Measurements from ENCODE around the gene ATP5F1D. TPM values are rescaled to one million over a fixed set of nuclear protein-coding genes. Genes with fewer than 3 reads are reported as not detected.
"Not testable (repeated sequence)": the region's sequence is repeated elsewhere in the genome, so short reads cannot be mapped to it uniquely, and the experiment has no call there.

The ATP5F1D gene
- total RNA-seq, 1 experiment from 2014 or later, result 17.9 TPM

DNA sequence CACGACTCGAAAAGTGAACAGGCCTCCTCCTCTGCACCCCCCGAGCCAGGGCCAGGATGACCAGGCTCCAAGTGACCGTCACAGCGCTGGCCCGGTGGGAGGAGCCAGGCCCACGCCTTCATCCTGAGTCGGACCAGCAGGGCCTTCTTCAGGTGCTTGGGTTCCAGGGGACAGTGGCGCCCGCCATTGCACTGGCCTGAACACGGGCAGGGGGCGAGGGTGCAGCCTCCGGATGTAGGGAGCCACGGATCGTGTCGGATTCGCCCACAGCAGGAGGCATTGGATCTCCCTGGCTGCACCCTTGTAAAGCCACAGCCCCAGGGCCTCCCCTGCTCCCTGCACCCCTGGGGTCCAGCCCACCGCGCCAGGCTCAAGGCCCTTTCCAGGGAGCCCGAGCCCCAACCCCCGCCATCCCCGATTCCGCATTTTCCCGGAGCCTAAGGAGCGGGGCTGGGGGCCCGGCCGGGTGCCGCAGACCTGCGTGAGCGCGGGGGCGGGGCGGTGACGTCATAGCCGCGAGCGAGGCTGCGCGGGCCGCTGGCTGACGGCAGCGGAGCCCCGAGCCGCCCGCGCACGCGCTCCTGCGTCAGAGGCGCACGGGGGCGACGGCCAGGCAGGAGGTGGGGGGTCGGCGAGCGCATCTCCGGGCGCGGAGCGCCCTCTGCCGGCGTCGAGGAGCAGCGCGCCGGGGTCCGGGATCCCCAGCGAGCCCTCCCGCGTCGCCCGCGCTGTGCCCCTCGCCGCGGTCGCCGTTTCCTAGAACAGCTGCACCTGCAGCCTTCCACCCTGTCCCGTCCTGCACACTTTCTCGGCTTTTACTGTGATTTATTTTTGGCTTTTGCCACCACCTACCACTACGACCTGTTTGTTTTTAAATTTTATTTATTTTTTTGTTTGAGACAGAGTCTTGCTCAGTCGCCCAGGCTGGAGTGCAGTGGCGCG lies 1.5 kb upstream of the ATP5F1D start:
- in situ Hi-C loops (cut with HindIII; ENCODE audit: low pct_unique_long_range_greater_than_20kb, low sequenced_read_pairs), result no loop called here
- DNase-seq (ENCODE audit: low read depth), result peak; percentile 59

- in situ Hi-C loops (cut with HindIII; ENCODE audit: low pct_unique_long_range_greater_than_20kb, low sequenced_read_pairs), result no loop called here
- DNase-seq (ENCODE audit: low read depth), result no peak
Measured at GRCh38 chr19:1240925-1241324, 626 bp upstream of the ATP5F1D start.

DNA sequence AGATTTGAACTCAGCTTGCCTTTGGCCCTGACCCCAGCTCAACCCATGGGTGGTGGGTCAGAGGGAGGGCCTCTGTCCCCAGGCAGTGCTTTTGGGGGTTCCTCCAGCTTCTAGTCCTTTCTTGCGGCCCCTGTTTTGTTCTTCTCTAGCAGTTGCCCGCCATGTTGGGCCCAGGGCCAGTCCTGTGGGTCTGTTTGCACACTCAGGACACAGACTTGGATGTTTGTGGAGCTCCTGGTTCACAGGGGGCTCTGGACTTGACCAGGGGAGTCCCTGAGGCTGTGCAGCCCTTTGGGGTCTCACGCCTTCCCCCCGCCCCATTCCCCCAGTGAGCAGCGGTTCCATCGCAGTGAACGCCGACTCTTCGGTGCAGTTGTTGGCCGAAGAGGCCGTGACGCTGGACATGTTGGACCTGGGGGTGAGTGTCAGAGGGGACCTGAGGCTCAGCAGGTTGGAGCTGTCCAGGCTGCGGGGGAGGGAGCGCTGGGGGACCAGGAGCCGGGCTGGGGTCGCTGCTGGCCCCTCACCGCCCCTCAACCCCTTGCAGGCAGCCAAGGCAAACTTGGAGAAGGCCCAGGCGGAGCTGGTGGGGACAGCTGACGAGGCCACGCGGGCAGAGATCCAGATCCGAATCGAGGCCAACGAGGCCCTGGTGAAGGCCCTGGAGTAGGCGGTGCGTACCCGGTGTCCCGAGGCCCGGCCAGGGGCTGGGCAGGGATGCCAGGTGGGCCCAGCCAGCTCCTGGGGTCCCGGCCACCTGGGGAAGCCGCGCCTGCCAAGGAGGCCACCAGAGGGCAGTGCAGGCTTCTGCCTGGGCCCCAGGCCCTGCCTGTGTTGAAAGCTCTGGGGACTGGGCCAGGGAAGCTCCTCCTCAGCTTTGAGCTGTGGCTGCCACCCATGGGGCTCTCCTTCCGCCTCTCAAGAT lies 2.5 kb downstream of the ATP5F1D start:
- peak; percentile 63 for DNase-seq (ENCODE audit: low read depth)
- in situ Hi-C loops (cut with HindIII; ENCODE audit: low pct_unique_long_range_greater_than_20kb, low sequenced_read_pairs), result no loop called here

DNA sequence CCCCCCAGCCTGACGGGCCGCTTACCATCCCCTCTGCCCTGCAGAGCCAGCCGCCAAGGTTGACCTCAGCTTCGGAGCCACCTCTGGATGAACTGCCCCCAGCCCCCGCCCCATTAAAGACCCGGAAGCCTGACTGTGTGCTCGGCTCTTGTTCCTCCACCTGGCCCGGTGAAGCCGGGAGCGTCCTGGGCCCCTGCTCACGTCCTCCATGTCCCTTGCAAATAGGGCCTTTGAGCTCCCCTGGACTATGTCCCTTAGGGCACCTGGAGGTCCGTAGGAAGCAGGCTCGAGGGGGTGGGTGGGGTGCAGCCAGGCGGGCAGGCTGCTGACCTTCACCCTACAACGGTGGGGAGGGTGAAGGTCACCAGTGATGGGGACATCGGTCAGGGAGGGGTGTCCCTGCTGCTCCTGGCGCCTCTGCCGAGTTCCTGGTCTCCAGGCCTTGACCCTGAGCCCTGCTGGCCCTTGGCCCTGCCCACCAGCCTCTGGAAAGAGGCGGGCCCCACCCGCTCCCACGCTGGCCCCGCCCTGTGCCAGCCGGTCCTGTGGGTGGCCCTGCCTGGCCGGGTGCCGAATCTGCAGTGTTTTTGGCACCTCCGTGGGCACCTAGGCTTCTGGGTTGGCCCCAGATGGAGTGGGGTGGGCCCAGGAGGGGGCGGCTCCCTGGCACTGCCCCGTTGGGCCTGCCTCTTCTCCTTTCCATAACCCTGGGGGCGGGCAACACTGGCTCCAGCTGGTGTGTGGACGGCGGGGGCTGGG lies 3.3 kb downstream of the ATP5F1D start:
- peak; percentile 46 for DNase-seq (ENCODE audit: low read depth)
- in situ Hi-C loops (cut with HindIII; ENCODE audit: low pct_unique_long_range_greater_than_20kb, low sequenced_read_pairs), result no loop called here

DNA sequence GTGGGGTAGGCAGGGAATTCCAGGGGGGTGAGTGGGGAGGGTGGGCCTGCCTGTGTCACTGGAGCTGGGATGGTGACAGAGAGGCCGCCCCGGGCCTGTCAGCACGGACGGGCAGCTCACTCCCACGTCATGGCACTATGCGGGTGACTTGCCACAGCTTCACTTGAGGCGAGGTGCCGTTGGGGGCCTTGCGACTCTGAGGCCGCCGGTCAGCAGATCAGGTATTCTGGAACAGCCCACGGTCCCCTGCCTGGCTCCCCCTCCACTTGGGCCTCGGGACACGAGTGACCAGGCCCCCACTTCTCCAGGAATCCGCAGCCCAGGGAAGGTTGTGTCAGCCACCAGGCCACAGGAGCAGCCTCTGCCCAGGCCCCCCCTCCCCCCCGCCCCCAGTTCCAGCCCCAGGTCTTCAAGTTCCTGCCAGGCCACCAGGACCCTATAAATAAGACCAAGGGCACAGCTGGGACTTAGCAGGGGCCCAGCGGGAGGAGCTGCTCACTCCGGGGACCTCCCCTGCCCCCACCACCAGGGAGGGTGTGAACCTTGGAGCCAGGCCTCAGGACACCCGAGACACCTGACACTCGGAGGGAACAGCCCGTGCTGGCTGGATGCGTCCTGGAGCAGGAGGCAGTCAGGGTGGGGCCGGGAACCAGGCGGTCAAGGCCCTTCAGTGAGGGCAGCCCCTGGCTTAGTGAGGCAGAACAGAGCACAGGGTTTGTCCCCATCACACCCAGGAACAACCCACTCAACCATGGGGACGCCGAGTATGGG lies 4.1 kb downstream of the ATP5F1D start:
- in situ Hi-C loops (cut with HindIII; ENCODE audit: low pct_unique_long_range_greater_than_20kb, low sequenced_read_pairs), result no loop called here

GRCh38 chr19:1246265-1247087 lies 4.9 kb downstream of the ATP5F1D start:
- in situ Hi-C loops (cut with HindIII; ENCODE audit: low pct_unique_long_range_greater_than_20kb, low sequenced_read_pairs), result not testable (repeated sequence)
- peak; percentile 58 for DNase-seq (ENCODE audit: low read depth)

More for the DNA sequence above, 4.1 kb downstream of the ATP5F1D start:
- peak; percentile 80 for DNase-seq (ENCODE audit: low read depth)

DNA sequence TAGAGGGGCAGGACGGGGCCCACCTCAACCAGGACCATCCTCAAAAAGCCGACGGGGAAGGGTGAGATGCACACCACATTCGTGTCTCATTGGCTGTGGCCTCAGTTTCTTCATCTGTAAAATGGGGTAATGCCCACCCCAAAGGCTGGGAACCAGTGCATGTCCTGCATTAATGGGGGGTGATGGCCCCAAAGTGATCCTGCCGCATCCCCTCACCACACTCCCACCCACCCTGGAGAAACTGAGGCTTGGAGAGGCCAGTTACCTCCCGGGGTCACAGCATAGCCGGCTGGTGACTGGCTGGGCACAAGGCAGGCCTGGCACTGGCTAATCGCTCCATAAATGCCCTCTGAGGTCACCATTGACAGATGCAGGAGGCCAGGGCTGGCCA lies 6.2 kb downstream of the ATP5F1D start:
- no peak for DNase-seq (ENCODE audit: low read depth)
- in situ Hi-C loops (cut with HindIII; ENCODE audit: low pct_unique_long_range_greater_than_20kb, low sequenced_read_pairs), result no loop called here

- in situ Hi-C loops (cut with HindIII; ENCODE audit: low pct_unique_long_range_greater_than_20kb, low sequenced_read_pairs), result no loop called here
- DNase-seq (ENCODE audit: low read depth), result peak; percentile 83
Measured at GRCh38 chr19:1248139-1248785, 6.7 kb downstream of the ATP5F1D start, which contains the start of gene MIDN. MIDN (plus strand) TSS chr19:1248583; CDS start chr19:1250297, 1,714 bp downstream.

DNA sequence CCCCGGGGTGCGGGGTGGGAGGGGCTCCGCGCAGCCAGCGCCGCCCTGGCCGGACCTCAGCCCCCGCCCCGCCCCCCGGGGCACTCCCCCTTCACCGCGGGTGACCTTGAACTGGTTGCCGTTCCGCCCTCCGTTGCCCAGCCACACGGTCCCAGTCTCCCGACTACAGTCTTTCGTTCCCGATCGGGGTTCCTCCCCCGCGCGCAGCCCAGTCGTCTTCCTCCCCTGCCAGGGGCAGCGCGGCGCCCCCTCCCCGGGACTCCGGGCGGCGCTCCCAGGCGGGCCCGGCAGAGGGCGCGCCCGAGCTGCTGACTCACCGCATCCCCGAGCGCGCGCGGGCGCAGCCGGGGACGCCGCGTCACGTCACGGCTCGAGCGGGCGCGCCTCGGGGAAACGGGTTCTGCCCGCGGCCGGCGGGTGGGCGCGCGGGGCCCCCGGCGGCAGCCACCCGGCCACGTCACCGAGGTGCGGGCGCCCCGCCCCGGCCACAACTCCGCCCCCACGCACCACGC lies 7.3 kb downstream of the ATP5F1D start:
- in situ Hi-C loops (cut with HindIII; ENCODE audit: low pct_unique_long_range_greater_than_20kb, low sequenced_read_pairs), result no loop called here
- DNase-seq (ENCODE audit: low read depth), result peak; percentile 80

DNA sequence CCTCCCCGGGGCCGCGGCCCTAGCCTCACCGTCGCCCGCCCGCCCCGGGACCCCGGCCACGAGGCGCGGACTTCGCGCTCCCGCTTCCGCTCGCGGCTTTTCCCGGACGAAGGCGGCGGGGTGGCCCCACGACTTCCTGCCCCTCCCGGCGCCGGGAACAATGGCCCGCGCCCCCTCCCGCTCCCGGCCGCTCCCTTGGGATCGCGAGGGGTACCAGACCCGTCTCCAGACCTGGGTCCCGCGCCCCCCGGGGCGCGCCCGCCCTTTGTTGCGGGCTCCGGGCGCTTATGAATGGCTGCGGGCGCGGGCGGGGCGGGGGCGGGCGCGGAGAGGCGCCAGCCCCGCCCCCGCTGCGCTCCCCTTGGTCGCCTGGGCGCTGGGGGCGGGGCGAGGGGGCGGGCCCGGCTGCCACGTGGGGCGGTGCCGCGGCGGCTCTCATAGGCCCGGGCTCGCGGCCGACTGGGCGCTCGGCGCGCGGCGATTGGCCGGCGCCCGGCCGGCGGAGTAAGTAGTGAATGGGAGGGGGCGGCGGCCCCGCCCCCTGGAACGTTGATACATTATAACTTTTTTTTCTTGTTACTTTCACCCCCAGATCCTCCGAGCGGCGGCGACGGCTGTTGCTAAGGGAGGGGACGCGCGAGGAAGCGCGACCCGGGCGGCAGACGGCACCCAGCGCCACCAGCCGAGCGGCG lies 7.9 kb downstream of the ATP5F1D start:
- in situ Hi-C loops (cut with HindIII; ENCODE audit: low pct_unique_long_range_greater_than_20kb, low sequenced_read_pairs), result no loop called here
- DNase-seq (ENCODE audit: low read depth), result peak; percentile 85

GRCh38 chr19:1249990-1250436 lies 8.5 kb downstream of the ATP5F1D start:
- no peak for DNase-seq (ENCODE audit: low read depth)
- in situ Hi-C loops (cut with HindIII; ENCODE audit: low pct_unique_long_range_greater_than_20kb, low sequenced_read_pairs), result no loop called here

GRCh38 chr19:1250437-1251260 lies 9.1 kb downstream of the ATP5F1D start:
- in situ Hi-C loops (cut with HindIII; ENCODE audit: low pct_unique_long_range_greater_than_20kb, low sequenced_read_pairs), result no loop called here
- peak; percentile 37 for DNase-seq (ENCODE audit: low read depth)

GRCh38 chr19:1251330-1252220 lies 10.0 kb downstream of the ATP5F1D start:
- peak; percentile 34 for DNase-seq (ENCODE audit: low read depth)
- in situ Hi-C loops (cut with HindIII; ENCODE audit: low pct_unique_long_range_greater_than_20kb, low sequenced_read_pairs), result no loop called here
